Activated CD8-positive, alpha-beta memory T cell treated with anti-CD3 and anti-CD28 coated beads, Interleukin-2, amount 50 U/mL, for 48 hours (primary cell): ENCODE results near the gene RGS7BP.

Experiments
- DNase-seq: peaks from one replicate; pipeline ENCODE4 v3.0.0-alpha.2; 2020

The RGS7BP gene

GRCh38 chr5:64566310-64566916 is 60.6 kb downstream of the RGS7BP start:
- no peak for DNase-seq

- no peak for DNase-seq
These were observed 64.0 kb downstream of the RGS7BP start for GRCh38 chr5:64569858-64570257.

- DNase-seq: no peak
These were observed 64.7 kb downstream of the RGS7BP start for GRCh38 chr5:64570395-64570996.

GRCh38 chr5:64575561-64575960 is 69.7 kb downstream of the RGS7BP start:
- DNase-seq: no peak

GRCh38 chr5:64576250-64576649 is 70.4 kb downstream of the RGS7BP start:
- no peak for DNase-seq

- DNase-seq: no peak
These were observed 79.8 kb downstream of the RGS7BP start for GRCh38 chr5:64585646-64586045.

GRCh38 chr5:64587370-64587769 is 81.6 kb downstream of the RGS7BP start:
- DNase-seq: no peak

- no peak for DNase-seq
These were observed 87.0 kb downstream of the RGS7BP start for GRCh38 chr5:64592730-64593341.

GRCh38 chr5:64594025-64594424 is 88.2 kb downstream of the RGS7BP start:
- no peak for DNase-seq

- no peak for DNase-seq
These were observed 88.8 kb downstream of the RGS7BP start for GRCh38 chr5:64594601-64595000.

- DNase-seq: no peak
These were observed 89.4 kb downstream of the RGS7BP start for GRCh38 chr5:64595031-64595855.

- no peak for DNase-seq
These were observed 93.4 kb downstream of the RGS7BP start for GRCh38 chr5:64599226-64599625.

GRCh38 chr5:64603676-64604075 is 97.9 kb downstream of the RGS7BP start:
- no peak for DNase-seq

GRCh38 chr5:64606926-64607325 is 101.1 kb downstream of the RGS7BP start:
- no peak for DNase-seq

GRCh38 chr5:64612344-64612961 is 106.6 kb downstream of the RGS7BP start:
- no peak for DNase-seq

GRCh38 chr5:64615895-64616294 is 110.1 kb downstream of the RGS7BP start:
- no peak for DNase-seq

- DNase-seq: no peak
These were observed 113.8 kb downstream of the RGS7BP start for GRCh38 chr5:64619609-64620008.

GRCh38 chr5:64622991-64623390 is 117.2 kb downstream of the RGS7BP start:
- no peak for DNase-seq

- DNase-seq: no peak
These were observed 119.9 kb downstream of the RGS7BP start for GRCh38 chr5:64625678-64626077.

GRCh38 chr5:64628901-64629300 is 123.1 kb downstream of the RGS7BP start:
- DNase-seq: no peak

GRCh38 chr5:64629841-64630240 is 124.0 kb downstream of the RGS7BP start:
- DNase-seq: no peak

GRCh38 chr5:64632251-64632650 is 126.4 kb downstream of the RGS7BP start:
- no peak for DNase-seq

GRCh38 chr5:64634997-64635686 is 129.3 kb downstream of the RGS7BP start:
- DNase-seq: no peak
